Progenitor cell of endocrine pancreas (in vitro differentiated cells): ENCODE data around the gene TPP2. TPM values are rescaled to one million over a fixed set of nuclear protein-coding genes. Genes with fewer than 3 reads are reported as not detected.
A peak's percentile ranks its signal among the peaks of the same experiment; 100 is the strongest.

Experiments used
- DNase-seq: peaks from one replicate; pipeline ENCODE4 v3.0.0; 2021; ENCODE audit warnings: low spot score; ENCODE audit not compliant: unreplicated experiment
- H3K27ac Mint-ChIP-seq: 2 replicates; pipeline ENCODE4 v1.8.0; 2021; ENCODE audit warnings: mild to moderate bottlenecking, moderate library complexity, mixed read lengths
- H3K27me3 Mint-ChIP-seq: 2 replicates; pipeline ENCODE4 v1.8.0; 2021; ENCODE audit warnings: mixed read lengths
- H3K36me3 Mint-ChIP-seq: 2 replicates; pipeline ENCODE4 v1.8.0; 2022; ENCODE audit warnings: mixed read lengths; ENCODE audit not compliant: insufficient read depth
- H3K4me1 Mint-ChIP-seq: 2 replicates; pipeline ENCODE4 v1.8.0; 2021; ENCODE audit warnings: low read depth, mixed read lengths
- H3K4me3 Mint-ChIP-seq: 2 replicates; pipeline ENCODE4 v1.8.0; 2021; ENCODE audit warnings: low read depth, mild to moderate bottlenecking, moderate library complexity, mixed read lengths
- H3K9me3 Mint-ChIP-seq: 2 replicates; pipeline ENCODE4 v1.8.0; 2021; ENCODE audit warnings: low read depth, mixed read lengths
- long read RNA-seq: library from polyadenylated mRNA; unstranded; transcript quantifications from one replicate; pipeline ENCODE4 v2.0.0, GENCODE V29; 2020
- total RNA-seq: library from RNA; stranded (reverse); gene quantifications from 2 replicates; pipeline ENCODE4 v1.2.1, GENCODE V29; 2021
- TF ChIP-seq, protein P1 (sequence below): fragments of 200-600 bp; sonication (generic); IDR thresholded peaks from one replicate; pipeline ENCODE4 v1.5.0; 2021; ENCODE audit warnings: antibody characterized with exemption, mild to moderate bottlenecking; ENCODE audit not compliant: unreplicated experiment

The TPP2 gene
- total RNA-seq, result 52.9 and 57.6 TPM in 2 replicates
- long read RNA-seq, partial matches to known transcripts, result 96 of 112 reads
- long read RNA-seq, other reads (novel, unspliced or antisense), result 13 of 112 reads

DNA sequence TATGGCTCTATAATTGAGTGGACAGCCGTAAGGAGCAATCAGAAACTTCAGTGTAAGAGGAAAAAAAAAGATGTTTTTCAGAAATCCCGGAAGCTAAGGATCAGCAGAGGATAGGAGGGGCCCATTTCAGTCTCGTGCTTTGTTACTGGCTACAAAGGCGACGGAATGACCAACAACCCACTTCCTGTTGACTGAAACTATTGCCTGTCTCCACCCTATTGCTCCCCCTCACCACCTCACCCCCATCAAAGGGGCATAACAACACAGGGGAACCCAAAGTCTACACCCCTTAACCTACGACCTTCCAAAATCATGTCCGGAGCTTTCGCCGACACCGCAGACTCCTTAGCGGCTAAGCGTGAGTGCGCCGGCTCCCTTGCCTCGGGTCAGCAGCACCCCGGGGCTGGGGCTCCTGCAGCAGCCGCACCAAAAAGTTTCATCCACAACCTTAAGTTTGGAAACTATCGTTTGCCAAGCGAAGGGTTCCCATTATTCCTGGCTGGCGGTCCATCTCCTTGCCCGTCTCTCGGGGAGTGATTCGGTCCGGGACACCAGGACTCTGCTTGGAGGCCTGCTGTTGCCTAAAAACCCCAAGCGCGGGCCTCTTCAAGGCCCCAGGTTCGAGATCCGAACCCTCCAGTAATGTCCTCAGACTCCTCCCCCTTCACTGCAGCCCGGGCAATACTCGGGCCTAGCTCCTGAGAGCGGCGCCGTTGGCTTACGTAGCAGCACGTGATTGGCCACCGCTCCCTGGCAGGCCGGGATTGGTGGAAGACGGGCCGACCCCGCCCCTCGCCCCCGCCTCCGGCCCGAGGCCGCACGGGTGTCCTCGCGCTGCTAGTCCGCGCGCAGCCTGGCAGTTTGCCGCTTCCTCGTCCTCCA lies at the start of gene TPP2:
TPP2 (plus strand) TSS at position 840 of the 882 bp plus-strand sequence. CDS start 53 bp downstream, outside the sequence.
- TF ChIP-seq, protein P1, sequence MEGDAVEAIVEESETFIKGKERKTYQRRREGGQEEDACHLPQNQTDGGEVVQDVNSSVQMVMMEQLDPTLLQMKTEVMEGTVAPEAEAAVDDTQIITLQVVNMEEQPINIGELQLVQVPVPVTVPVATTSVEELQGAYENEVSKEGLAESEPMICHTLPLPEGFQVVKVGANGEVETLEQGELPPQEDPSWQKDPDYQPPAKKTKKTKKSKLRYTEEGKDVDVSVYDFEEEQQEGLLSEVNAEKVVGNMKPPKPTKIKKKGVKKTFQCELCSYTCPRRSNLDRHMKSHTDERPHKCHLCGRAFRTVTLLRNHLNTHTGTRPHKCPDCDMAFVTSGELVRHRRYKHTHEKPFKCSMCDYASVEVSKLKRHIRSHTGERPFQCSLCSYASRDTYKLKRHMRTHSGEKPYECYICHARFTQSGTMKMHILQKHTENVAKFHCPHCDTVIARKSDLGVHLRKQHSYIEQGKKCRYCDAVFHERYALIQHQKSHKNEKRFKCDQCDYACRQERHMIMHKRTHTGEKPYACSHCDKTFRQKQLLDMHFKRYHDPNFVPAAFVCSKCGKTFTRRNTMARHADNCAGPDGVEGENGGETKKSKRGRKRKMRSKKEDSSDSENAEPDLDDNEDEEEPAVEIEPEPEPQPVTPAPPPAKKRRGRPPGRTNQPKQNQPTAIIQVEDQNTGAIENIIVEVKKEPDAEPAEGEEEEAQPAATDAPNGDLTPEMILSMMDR, result no peak
- peak; percentile 98 for DNase-seq
- H3K4me1 Mint-ChIP-seq, result peaks cover 26% of the 10 kb centered on the region
- no peaks in the 10 kb centered on the region for H3K36me3 Mint-ChIP-seq
- H3K4me3 Mint-ChIP-seq, result peak within 1 kb of the TSS; percentile 100
- peak within 1 kb of the TSS; percentile 100 for H3K27ac Mint-ChIP-seq
- no peaks in the 10 kb centered on the region for H3K27me3 Mint-ChIP-seq
- no peaks in the 10 kb centered on the region for H3K9me3 Mint-ChIP-seq

DNA sequence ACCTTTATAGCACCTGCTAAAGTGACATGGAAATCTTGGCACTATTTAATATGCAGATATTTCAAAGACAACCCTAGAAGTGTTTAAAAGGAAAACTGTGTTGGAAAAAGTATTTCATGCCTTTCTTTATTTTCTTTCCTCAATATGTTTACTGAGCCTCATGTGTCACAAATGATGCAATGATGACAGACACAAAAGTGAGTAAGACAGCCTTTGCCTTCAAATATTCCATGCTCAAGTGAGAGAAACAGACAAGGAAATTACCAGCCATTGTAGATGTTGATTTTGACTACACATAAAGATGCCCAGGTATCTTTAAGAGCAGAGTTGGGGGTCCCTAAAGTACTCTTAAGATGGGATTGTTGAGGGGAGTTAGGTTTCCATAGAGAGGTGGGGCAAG lies 48.0 kb upstream of the TPP2 start:
- TF ChIP-seq, protein P1, result no peak

DNA sequence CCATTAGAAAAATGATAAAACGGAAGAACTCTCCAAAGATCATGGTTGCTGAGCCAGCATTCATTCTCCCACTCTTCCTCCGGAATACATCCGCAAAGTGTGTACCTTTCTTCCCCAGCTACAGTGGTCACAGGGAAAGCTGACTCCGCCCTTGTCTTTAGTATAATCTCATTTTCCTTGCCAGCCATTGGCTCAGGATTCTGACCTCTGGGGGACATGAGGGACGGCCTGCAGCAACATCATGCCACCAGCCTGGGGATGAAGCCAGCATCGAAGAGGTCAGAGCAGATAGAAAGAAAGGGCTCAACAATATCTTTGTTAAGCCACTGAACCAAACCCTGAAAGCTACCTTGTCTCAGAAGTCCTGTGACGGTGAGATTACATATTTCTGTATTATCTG lies 46.3 kb upstream of the TPP2 start:
- no peaks in the 10 kb centered on the region for H3K36me3 Mint-ChIP-seq
- TF ChIP-seq, protein P1, result no peak
- H3K4me1 Mint-ChIP-seq, result no peaks in the 10 kb centered on the region
- DNase-seq, result no peak
- H3K27ac Mint-ChIP-seq, result no peak overlapping the region
- no peaks in the 10 kb centered on the region for H3K27me3 Mint-ChIP-seq
- H3K9me3 Mint-ChIP-seq, result no peaks in the 10 kb centered on the region
- no peak overlapping the region for H3K4me3 Mint-ChIP-seq

More for the DNA sequence above, 48.0 kb upstream of the TPP2 start:
- H3K4me1 Mint-ChIP-seq, result no peaks in the 10 kb centered on the region
- no peak overlapping the region for H3K4me3 Mint-ChIP-seq
- DNase-seq, result no peak
- H3K9me3 Mint-ChIP-seq, result no peaks in the 10 kb centered on the region
- no peaks in the 10 kb centered on the region for H3K36me3 Mint-ChIP-seq
- H3K27me3 Mint-ChIP-seq, result no peaks in the 10 kb centered on the region
- H3K27ac Mint-ChIP-seq, result no peak overlapping the region

DNA sequence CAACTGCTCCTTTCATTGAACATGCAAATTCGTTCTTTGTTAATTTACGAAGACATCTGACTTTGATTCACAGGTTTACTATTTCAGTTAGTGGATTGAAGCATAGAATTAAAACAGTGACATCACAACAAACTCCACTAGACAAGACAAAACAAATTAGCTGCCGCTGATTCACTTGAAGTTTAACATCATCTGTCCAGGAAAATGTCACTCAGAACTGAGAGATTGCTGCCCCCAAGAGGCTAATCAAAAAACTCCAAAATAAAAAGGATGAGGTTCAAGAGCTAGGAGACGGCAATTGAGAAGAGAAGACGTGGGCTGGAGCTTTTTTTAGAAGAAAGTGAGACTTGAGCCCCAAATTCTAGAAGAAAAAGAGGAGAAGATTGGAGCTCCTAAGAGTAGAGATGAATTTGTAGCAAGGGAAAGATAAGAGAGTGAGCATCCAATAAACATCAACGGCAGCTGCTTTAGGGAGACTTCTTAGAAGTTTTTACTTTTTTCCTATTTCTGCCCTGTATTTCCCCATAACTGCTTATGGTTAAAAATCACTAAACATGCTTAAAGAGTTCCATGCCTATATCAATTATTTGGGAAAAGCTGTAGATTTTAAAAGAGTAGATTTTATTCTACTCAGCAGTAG lies 40.8 kb upstream of the TPP2 start:
- Mint-ChIP-seq H3K9me3 (peaks cover 4% of the 10 kb centered on the region), H3K36me3 (no peaks in the 10 kb centered on the region), H3K27ac (no peak overlapping the region), H3K27me3 (peaks cover 6% of the 10 kb centered on the region), H3K4me3 (no peak overlapping the region), H3K4me1 (no peaks in the 10 kb centered on the region)
- TF ChIP-seq, protein P1, result peak; percentile 51
- DNase-seq, result no peak

DNA sequence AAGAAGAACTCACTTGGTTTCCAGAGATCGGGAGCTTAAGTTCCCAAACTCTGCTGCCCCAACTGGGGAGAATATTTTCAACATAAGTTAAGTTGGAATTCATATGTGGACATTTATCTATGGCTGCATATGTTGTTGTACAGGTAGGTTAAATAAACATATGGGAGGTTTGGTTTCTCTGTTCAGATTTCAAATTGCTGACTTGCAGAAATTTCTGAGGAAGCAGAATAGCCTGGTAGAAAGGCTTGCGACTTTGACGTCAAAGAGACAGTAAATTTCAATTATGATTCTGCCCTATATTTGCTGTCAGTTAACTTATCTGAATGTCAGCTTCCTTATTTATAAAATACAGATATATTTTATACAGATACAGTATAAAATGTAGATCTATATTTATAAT lies 40.0 kb upstream of the TPP2 start:
- TF ChIP-seq, protein P1, result no peak
- H3K4me3 Mint-ChIP-seq, result no peak overlapping the region
- no peaks in the 10 kb centered on the region for H3K36me3 Mint-ChIP-seq
- H3K27me3 Mint-ChIP-seq, result peaks cover 6% of the 10 kb centered on the region
- no peak for DNase-seq
- H3K27ac Mint-ChIP-seq, result no peak overlapping the region
- no peaks in the 10 kb centered on the region for H3K4me1 Mint-ChIP-seq
- peaks cover 4% of the 10 kb centered on the region for H3K9me3 Mint-ChIP-seq
